ENCODE measurements around the gene EPHB1. TPM values are rescaled to one million over a fixed set of nuclear protein-coding genes. Genes with fewer than 3 reads are reported as not detected.

The EPHB1 gene
- total and polyA plus RNA-seq, 2 of the 13 experiments (the other 11 are each of a cell fraction or from before 2014, with no cell fraction given), result 0.07 to 0.21 TPM

GRCh38 chr3:135007607-135008006 lies 212.5 kb downstream of the EPHB1 start (continued):
- TF ChIP-seq ZNF737 (CRISPR knock-in tag; IDR thresholded peaks at IDR 0.05; ENCODE audit: borderline replicate concordance), result no peak
- TF ChIP-seq, protein P1, sequence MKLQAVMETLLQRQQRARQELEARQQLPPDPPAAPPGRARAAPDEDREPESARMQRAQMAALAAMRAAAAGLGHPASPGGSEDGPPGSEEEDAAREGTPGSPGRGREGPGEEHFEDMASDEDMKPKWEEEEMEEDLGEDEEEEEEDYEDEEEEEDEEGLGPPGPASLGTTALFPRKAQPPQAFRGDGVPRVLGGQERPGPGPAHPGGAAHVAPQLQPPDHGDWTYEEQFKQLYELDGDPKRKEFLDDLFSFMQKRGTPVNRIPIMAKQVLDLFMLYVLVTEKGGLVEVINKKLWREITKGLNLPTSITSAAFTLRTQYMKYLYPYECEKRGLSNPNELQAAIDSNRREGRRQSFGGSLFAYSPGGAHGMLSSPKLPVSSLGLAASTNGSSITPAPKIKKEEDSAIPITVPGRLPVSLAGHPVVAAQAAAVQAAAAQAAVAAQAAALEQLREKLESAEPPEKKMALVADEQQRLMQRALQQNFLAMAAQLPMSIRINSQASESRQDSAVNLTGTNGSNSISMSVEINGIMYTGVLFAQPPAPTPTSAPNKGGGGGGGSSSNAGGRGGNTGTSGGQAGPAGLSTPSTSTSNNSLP (IDR thresholded peaks at IDR 0.05; ENCODE audit: low read depth, low read length), result no peak

DNA sequence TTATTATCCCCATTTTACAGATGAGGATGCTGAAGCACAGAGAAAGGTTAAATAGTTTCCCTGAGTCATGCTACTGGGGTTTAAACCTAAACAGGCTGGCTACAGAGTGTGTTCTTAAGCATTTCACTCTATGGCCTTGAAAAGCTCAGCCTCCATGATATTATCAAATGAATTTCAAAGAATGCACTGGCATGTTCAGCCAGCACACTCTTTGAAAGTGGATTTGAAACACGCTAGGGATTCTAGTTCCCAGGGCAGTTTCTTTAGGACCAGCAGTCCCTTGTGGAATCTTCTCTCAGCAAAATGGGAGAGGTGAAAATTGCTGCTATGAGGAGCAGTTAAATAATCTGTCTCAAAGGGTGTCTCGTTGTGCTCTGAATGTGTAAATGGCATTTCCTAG lies 213.3 kb downstream of the EPHB1 start:
- POLR2A ChIA-PET, result no interaction called here

More for the DNA sequence above, 213.3 kb downstream of the EPHB1 start:
- no peaks in the 10 kb centered on the region for H3K79me2 ChIP-seq (ENCODE audit: insufficient read depth, low read length)
- no peak overlapping the region for H2AFZ ChIP-seq (ENCODE audit: low read length)
- no peaks in the 10 kb centered on the region for H3K4me1 ChIP-seq (ENCODE audit: insufficient read depth, low read length)
- H3K27ac ChIP-seq (ENCODE audit: extremely low read length, insufficient read depth, low read length), result no peak overlapping the region
- H3K36me3 ChIP-seq (replicated peaks in 1 of 2; ENCODE audit: control insufficient read depth in 1 of 2, insufficient read depth in 2 of 2, low read length in 2 of 2), result no peaks in the 10 kb centered on the region
- TF ChIP-seq NFE2L1 (CRISPR knock-in tag; IDR thresholded peaks at IDR 0.05; ENCODE audit: borderline replicate concordance), result no peak
- no peak for TF ChIP-seq ZNF281 (CRISPR knock-in tag; IDR thresholded peaks at IDR 0.05; ENCODE audit: borderline replicate concordance)
- TF ChIP-seq SETDB1 (CRISPR knock-in tag; IDR thresholded peaks at IDR 0.05; ENCODE audit: borderline replicate concordance), result no peak
- TF ChIP-seq TMF1 (CRISPR knock-in tag; IDR thresholded peaks at IDR 0.05; ENCODE audit: low read depth), result no peak
- TF ChIP-seq NFYC (CRISPR knock-in tag; IDR thresholded peaks at IDR 0.05), result no peak
- no peak for TF ChIP-seq ZZZ3 (CRISPR knock-in tag; IDR thresholded peaks at IDR 0.05; ENCODE audit: borderline replicate concordance)
- no peak for TF ChIP-seq NONO (IDR thresholded peaks at IDR 0.05)
- TF ChIP-seq NONO (CRISPR knock-in tag; conservative IDR thresholded peaks at IDR 0.05), result no peak
- no peak for TF ChIP-seq SMC3 (IDR thresholded peaks at IDR 0.05; ENCODE audit: low read length)
- TF ChIP-seq, protein P2, sequence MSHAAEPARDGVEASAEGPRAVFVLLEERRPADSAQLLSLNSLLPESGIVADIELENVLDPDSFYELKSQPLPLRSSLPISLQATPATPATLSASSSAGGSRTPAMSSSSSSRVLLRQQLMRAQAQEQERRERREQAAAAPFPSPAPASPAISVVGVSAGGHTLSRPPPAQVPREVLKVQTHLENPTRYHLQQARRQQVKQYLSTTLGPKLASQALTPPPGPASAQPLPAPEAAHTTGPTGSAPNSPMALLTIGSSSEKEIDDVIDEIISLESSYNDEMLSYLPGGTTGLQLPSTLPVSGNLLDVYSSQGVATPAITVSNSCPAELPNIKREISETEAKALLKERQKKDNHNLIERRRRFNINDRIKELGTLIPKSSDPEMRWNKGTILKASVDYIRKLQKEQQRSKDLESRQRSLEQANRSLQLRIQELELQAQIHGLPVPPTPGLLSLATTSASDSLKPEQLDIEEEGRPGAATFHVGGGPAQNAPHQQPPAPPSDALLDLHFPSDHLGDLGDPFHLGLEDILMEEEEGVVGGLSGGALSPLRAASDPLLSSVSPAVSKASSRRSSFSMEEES (CRISPR knock-in tag; IDR thresholded peaks at IDR 0.05), result no peak
- TF ChIP-seq ZNF333 (CRISPR knock-in tag; IDR thresholded peaks at IDR 0.05; ENCODE audit: borderline replicate concordance), result no peak
- TF ChIP-seq NCOR1 (IDR thresholded peaks at IDR 0.05; ENCODE audit: borderline replicate concordance, low read length), result no peak
- no peak for TF ChIP-seq HNRNPLL (IDR thresholded peaks at IDR 0.05; ENCODE audit: low read depth, low read length, poor library complexity, severe bottlenecking)
- TF ChIP-seq KDM5B (CRISPR knock-in tag; IDR thresholded peaks at IDR 0.05; ENCODE audit: borderline replicate concordance), result no peak
- no peak for TF ChIP-seq DNMT1 (CRISPR knock-in tag; IDR thresholded peaks at IDR 0.05)
- no peak overlapping the region for H3K9ac ChIP-seq (ENCODE audit: insufficient read depth, low read depth, low read length)
- in situ Hi-C loops (cut with HindIII; ENCODE audit: extremely low pct_ligation_motif_present, low pct_unique_long_range_greater_than_20kb), result no loop called here
- 0% methylated on average over 2 of the region's 2 CpGs for WGBS (ENCODE audit: low lambda C conversion rate)
- DNase-seq (ENCODE audit: low spot score) (no peak), ATAC-seq (no peak), FAIRE-seq (no peak)
- intact Hi-C loops (cut with micrococcal nuclease; ENCODE audit: unreplicated experiment), result no loop called here
- H3K9me3 ChIP-seq (ENCODE audit: low read length), result no peaks in the 10 kb centered on the region
- no peaks in the 10 kb centered on the region for H4K20me1 ChIP-seq (ENCODE audit: insufficient read depth, low read length)
- no peaks in the 10 kb centered on the region for H3K27me3 ChIP-seq (ENCODE audit: control insufficient read depth in 1 of 2, insufficient read depth in 2 of 2, low read length in 2 of 2)
- H3K4me2 ChIP-seq (ENCODE audit: low read depth, low read length), result no peak overlapping the region
- no peak overlapping the region for H3K4me3 ChIP-seq (replicated peaks in 1 of 3; ENCODE audit: insufficient read depth in 1 of 3, low read depth in 2 of 3, low read length in 3 of 3)
- CTCF ChIA-PET (ENCODE audit: low intra/inter-chr PET ratio, low total read pairs), result no interaction called here
- no TSS peak for BruUV-seq (replicated peaks)
